Kidney capillary endothelial cell (primary cell): ENCODE measurements around the gene YPEL2.
A peak's percentile ranks its signal among the peaks of the same experiment; 100 is the strongest.
"Not testable (repeated sequence)": the region's sequence is repeated elsewhere in the genome, so short reads cannot be mapped to it uniquely, and the experiment has no call there.

Source experiments
- DNase-seq: peaks from one replicate; pipeline ENCODE4 v3.0.0-alpha.2; 2018; ENCODE audit warnings: low spot score

Gene YPEL2

DNA sequence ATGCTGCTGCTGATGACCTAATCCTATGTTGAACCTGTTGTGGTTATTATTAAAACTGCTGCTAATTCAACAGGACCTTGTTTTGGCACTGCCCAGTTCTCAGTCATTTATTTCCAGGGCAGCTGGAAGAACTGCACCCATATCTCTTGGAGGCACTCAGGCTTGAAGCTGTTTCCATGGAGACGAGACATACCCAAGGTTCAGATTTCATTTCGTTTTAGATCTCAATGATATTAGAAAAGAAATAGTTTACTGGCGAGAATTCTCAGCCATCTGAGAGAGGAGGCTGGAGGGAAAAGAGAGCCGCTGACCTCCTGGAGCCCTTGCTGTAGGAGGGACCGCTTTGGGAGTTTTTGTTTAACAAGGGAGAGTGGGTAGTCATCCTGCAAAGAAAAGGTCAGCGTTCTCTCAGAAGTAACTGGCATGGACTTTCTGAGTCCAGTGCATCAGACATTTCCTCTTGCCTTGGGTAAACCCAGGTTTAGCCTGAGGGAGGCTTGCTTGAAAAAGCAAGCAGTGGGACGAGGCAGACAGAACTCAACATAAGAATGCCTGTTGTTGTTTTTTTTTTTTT is 75.4 kb downstream of the YPEL2 start:
- DNase-seq = no peak

GRCh38 chr17:59409336-59410048 is 78.0 kb downstream of the YPEL2 start:
- no peak for DNase-seq

DNA sequence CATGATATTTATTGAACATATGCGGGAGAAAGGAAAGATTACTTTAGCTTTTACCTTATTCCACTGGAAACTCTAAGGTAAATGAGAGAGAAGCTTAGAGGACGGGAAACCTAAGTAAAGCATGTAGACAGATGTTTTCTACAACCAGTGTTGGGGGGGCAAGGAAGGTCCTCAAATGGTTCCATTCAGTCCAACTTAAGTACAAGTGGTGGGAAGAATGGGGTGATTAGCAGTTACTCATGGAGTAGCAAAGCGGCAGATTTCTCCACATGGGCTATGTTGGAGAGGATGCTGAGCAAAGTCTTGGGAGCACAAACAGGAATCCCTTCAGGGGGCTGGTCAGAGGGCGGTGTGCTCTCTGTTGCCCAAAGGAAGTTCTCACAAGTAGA is 78.6 kb downstream of the YPEL2 start:
- no peak for DNase-seq

GRCh38 chr17:59412431-59412830 is 81.0 kb downstream of the YPEL2 start:
- not testable (repeated sequence) for DNase-seq

DNA sequence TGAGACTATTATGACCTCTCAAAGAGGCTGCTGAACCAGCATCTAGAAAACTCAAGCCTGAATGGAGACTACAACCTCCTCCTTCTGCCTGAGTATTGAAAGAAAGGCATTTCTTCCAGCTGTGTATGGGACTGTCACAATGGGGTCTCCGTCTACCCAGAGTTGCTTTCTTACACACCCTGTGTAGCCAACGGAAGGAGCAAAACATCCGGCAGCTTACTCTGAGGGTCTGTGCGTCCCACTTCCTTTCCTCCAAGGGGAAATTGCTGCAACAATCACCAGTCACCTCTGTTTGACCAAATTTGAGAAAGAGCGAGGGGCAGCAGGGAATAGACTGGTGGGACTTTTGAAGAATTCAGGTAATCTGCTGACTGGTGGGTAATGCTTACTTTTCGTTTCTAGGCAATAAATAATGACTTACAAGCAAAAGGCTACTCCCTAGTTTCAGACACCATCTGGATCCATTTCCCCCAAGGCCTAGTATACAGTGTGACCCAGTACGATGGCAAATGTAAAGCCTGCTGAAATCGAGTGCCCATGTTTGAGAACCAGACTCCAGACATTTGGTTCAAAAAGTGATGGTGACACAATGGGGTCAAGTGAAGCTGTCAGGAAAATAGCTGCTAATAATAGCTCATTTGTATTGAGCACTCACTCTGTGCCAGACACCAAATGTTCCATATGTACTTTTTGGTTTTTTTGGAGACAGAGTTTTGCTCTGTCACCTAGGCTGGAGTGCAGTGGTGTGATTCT is 81.7 kb downstream of the YPEL2 start:
- no peak for DNase-seq

GRCh38 chr17:59415397-59415796 is 83.9 kb downstream of the YPEL2 start:
- DNase-seq = no peak

DNA sequence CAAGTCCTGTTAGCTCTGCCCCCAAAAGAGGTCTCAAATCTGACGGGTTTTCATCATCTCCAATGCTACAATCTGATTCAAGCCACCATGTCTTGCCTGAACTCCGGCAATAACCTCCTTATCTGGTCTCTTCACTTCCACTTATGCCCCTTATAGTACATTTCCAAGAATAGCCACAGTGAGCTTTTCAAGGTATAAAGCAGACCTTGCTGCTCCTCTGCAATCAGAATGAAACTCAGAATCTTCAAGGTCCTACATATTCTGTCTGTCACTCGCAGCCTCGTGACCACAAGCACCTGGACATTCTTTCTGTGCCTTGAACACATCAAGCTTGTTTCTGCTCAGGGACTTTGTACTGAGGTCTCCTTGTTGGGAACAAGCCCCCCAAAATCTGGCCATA is 84.7 kb downstream of the YPEL2 start:
- DNase-seq = no peak

GRCh38 chr17:59417452-59417851 is 86.0 kb downstream of the YPEL2 start:
- DNase-seq = no peak

- DNase-seq = no peak
Measured at GRCh38 chr17:59418732-59419166, 87.3 kb downstream of the YPEL2 start.

- DNase-seq = no peak
Measured at GRCh38 chr17:59420901-59421300, 89.4 kb downstream of the YPEL2 start.

DNA sequence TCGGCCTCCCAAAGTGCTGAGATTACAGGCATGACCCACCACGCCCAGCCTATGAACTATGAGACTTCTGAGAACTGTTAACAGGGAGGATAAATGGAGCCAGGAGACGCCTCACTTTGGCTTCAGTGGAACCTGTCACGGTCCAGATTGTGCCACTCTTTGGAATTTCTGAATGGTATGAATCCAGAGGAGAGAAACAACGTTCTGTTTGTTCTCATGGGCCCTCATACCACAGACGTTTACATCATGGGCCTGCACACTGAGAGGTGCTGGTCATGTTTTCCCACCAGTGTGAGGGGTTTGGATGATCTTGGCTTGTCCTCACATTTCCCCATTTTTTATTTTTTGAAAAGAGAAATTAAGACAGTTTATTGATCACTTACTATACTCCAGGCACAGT is 90.3 kb downstream of the YPEL2 start:
- no peak for DNase-seq

GRCh38 chr17:59423137-59423724 is 91.8 kb downstream of the YPEL2 start:
- peak; percentile 95 for DNase-seq

DNA sequence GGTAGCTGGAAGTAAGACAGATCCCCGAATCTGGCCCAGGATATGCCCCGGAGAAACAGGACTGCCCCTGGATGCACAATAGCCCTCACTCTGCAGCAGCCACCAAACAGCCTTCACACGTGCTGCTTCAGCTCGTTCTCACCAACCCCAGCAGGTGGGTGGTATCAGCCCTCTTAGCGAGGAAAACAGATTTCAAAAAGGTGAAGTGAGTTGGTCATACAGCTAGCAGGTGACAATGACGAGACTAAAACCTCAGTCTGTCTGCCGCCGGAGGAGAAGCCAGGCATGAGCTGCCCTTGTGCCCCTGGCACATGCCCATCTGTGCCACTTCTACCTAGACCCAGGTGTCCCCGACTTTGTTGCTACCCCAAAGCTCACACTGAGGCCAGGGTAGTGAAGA is 92.4 kb downstream of the YPEL2 start:
- no peak for DNase-seq

DNA sequence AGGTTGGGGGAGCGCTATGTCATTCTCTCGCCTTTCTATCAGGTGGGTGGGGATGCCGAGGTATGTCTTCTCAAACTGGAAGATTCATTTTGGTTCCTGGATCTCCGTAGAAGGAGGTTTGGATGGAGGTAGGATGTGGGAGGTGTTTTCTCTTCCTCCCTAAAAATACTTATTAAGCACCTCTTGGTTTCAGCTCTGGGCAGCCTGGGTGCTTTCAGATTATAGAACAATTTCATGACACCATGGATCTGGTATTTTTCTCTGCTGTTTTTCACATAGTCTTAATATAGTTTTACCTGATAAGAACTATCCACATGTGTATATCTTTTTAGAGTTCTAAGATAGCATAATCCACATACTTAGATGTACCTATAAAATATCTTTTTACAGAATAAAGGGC is 92.9 kb downstream of the YPEL2 start:
- DNase-seq = no peak

DNA sequence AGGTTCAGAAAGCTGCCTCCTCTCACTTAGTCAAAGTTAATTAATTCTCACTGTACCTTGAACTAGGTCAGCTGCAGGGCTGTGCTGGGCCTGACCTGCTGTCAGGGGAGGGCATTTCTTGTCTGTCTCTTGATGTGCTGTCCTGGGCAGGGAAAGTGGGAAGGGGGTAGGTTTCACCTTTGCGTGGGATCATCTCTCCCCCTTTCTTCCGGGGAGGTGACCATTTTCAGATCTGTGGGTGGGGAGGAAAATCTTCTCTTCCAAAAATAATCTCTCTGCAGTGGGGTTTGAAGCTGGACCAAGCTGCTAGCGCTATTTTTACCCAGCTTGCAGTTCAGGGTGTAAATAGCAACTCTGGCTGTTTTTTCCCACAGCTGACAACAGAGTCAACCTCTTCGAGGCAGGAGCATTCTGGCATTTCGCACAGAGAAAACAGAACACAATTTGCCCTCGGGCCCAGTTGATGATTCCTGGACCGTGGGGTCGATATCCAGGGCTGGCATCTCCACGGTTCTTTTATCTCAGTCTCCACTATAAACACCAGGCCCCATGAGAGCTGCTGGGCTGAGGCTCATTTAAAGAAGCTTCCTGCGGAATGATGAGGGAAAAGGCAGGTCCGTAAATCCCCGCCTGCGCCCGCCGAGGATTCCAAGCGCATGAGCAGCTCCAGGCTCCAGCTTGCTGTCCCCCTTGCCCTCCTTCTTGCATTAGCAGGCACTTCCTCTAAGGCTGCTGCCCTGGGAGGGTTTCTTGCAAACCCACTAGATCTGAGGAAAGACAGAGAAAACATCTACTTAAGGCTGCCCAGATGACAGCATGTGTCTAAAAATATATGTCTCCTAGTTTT is 93.9 kb downstream of the YPEL2 start:
- peak; percentile 73 for DNase-seq

- DNase-seq = no peak
Measured at GRCh38 chr17:59426031-59426430, 94.6 kb downstream of the YPEL2 start.

- DNase-seq = peak; percentile 99
Measured at GRCh38 chr17:59427425-59427921, 96.0 kb downstream of the YPEL2 start.

- DNase-seq = no peak
Measured at GRCh38 chr17:59427996-59428395, 96.5 kb downstream of the YPEL2 start.

GRCh38 chr17:59428916-59429485 is 97.5 kb downstream of the YPEL2 start:
- DNase-seq = no peak

DNA sequence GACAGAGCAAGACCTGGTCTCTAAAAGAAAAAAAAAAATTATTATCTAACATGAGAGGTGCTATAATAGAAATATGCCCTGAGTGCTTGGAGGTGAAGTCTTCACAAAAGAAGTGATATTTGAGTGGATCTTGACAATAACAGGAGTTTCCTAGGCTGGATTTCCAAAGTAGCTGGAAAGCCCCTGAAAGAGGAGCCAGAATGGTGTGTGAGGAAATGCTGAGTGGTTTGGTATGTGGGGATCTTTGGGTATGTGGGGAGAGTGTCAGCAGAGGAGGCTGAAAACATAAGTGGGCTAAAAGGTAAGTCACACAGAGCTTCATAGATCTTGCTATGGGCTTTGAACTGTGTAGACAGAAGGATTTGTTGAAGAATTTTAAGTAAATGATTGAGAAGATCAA is 100.1 kb downstream of the YPEL2 start:
- no peak for DNase-seq

DNA sequence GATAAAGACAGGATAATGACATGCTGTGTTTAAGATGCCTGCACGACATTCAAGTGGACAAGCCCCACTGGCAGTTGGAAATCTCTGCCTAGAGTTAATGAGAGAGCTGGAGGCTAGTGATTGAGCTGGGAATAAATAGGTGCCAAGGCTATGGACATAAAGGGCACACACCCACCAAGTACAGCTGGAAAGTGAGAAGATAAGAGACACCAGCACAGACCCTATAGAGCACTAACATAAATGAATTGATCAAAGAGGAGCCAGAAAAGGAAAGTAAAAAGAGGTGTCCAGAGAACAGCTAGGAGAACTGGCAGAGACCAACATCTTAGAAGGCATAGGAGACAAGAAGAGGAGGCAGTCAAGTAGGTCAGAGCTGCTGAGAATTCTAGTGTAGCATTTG is 101.2 kb downstream of the YPEL2 start:
- no peak for DNase-seq
